DOHH2 (cell line): ENCODE results near the gene BMX.

Source experiments
- H3F3A ChIP-seq: fragments of 200-600 bp; sonication (generic), shearing (Covaris generic); 2 replicates; pipeline ENCODE4 v1.6.0; 2016; ENCODE audit warnings: antibody characterized with exemption, mild to moderate bottlenecking; ENCODE audit not compliant: control insufficient read depth, insufficient read depth
- H3K27ac ChIP-seq: fragments of 200-600 bp; sonication (generic); 2 replicates; pipeline ENCODE4 v1.5.1; 2014; ENCODE audit warnings: low read depth, mild to moderate bottlenecking, low read length, moderate library complexity
- H3K27me3 ChIP-seq: fragments of 200-600 bp; sonication (generic); 2 replicates; pipeline ENCODE4 v1.6.1; 2014; ENCODE audit warnings: mild to moderate bottlenecking, low read length, mixed read lengths; ENCODE audit not compliant: control insufficient read depth
- H3K36me3 ChIP-seq: fragments of 200-600 bp; sonication (generic); 2 replicates; pipeline ENCODE4 v1.6.1; 2014; ENCODE audit warnings: mild to moderate bottlenecking, low read length, moderate library complexity, mixed read lengths; ENCODE audit not compliant: control insufficient read depth
- H3K4me1 ChIP-seq: fragments of 200-600 bp; sonication (generic); 2 replicates; pipeline ENCODE4 v1.6.1; 2014; ENCODE audit warnings: mild to moderate bottlenecking, low read length, mixed read lengths; ENCODE audit not compliant: control insufficient read depth
- H3K4me2 ChIP-seq: fragments of 200-600 bp; sonication (generic); 2 replicates; pipeline ENCODE4 v1.6.0; 2014; ENCODE audit warnings: mild to moderate bottlenecking, low read length, moderate library complexity
- H3K4me3 ChIP-seq: fragments of 200-600 bp; sonication (generic); 2 replicates; pipeline ENCODE4 v1.5.1; 2014; ENCODE audit warnings: mild to moderate bottlenecking, low read length, mixed read lengths
- H3K79me2 ChIP-seq: fragments of 200-600 bp; sonication (generic); 2 replicates; pipeline ENCODE4 v1.6.1; 2014; ENCODE audit warnings: mild to moderate bottlenecking, low read length, mixed read lengths; ENCODE audit not compliant: control insufficient read depth
- H3K9me2 ChIP-seq: fragments of 200-600 bp; sonication (generic); replicated peaks from 2 replicates; pipeline ENCODE4 v1.6.1; 2014; ENCODE audit warnings: mild to moderate bottlenecking, low read length, mixed read lengths; ENCODE audit not compliant: control insufficient read depth
- H3K9me3 ChIP-seq: fragments of 200-600 bp; sonication (generic); 2 replicates; pipeline ENCODE4 v1.6.1; 2014; ENCODE audit warnings: antibody characterized with exemption, low read length, mixed read lengths; ENCODE audit not compliant: control insufficient read depth, insufficient read depth
- H4K20me1 ChIP-seq: fragments of 200-600 bp; sonication (generic); 2 replicates; pipeline ENCODE4 v1.6.0; 2014; ENCODE audit warnings: low read depth, mild to moderate bottlenecking, antibody characterized with exemption, low read length, moderate library complexity; ENCODE audit not compliant: control insufficient read depth, insufficient read depth
- EZH2phosphoT487 ChIP-seq: fragments of 200-600 bp; sonication (generic); IDR thresholded peaks from 2 replicates; pipeline ENCODE4 v1.6.1; 2017; ENCODE audit warnings: borderline replicate concordance, mild to moderate bottlenecking, antibody characterized with exemption, low read length, moderate library complexity, mixed read lengths
- TF ChIP-seq, protein P1 (sequence below): fragments of 200-600 bp; sonication (generic); IDR thresholded peaks from one replicate; pipeline ENCODE4 v1.5.1; 2014; ENCODE audit warnings: antibody characterized with exemption, mild to moderate bottlenecking, low read depth, low read length; ENCODE audit not compliant: poor library complexity, severe bottlenecking

Gene BMX

DNA sequence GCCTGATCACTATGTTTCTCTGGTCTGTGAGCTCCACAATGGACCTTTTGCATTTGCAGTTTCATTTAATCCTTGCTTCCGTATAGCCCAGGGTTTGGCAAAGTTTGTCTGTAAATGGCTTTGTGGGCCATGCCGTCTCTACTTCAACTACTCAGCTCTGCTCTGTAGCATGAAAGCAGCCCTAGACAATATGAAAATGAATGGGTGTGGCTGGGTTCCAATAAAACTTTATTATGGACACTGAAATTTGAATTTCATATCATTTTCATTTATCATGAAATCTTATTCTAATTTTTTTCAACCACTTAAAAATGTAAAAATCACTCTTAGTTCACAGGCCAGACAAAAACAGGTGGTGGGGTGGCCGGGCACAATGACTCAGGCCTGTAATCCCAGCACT is 58.6 kb downstream of the BMX start:
- TF ChIP-seq, protein P1, sequence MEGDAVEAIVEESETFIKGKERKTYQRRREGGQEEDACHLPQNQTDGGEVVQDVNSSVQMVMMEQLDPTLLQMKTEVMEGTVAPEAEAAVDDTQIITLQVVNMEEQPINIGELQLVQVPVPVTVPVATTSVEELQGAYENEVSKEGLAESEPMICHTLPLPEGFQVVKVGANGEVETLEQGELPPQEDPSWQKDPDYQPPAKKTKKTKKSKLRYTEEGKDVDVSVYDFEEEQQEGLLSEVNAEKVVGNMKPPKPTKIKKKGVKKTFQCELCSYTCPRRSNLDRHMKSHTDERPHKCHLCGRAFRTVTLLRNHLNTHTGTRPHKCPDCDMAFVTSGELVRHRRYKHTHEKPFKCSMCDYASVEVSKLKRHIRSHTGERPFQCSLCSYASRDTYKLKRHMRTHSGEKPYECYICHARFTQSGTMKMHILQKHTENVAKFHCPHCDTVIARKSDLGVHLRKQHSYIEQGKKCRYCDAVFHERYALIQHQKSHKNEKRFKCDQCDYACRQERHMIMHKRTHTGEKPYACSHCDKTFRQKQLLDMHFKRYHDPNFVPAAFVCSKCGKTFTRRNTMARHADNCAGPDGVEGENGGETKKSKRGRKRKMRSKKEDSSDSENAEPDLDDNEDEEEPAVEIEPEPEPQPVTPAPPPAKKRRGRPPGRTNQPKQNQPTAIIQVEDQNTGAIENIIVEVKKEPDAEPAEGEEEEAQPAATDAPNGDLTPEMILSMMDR = no peak
- no peak for TF ChIP-seq EZH2phosphoT487
- Histone ChIP-seq H3F3A (no peaks in the 10 kb centered on the region), H3K36me3 (no peaks in the 10 kb centered on the region), H3K27ac (no peak overlapping the region), H3K79me2 (no peaks in the 10 kb centered on the region), H3K4me1 (no peaks in the 10 kb centered on the region), H3K27me3 (no peaks in the 10 kb centered on the region), H3K4me2 (no peak overlapping the region), H4K20me1 (no peaks in the 10 kb centered on the region), H3K9me2 (no peaks in the 10 kb centered on the region), H3K4me3 (no peak overlapping the region), H3K9me3 (no peaks in the 10 kb centered on the region)

DNA sequence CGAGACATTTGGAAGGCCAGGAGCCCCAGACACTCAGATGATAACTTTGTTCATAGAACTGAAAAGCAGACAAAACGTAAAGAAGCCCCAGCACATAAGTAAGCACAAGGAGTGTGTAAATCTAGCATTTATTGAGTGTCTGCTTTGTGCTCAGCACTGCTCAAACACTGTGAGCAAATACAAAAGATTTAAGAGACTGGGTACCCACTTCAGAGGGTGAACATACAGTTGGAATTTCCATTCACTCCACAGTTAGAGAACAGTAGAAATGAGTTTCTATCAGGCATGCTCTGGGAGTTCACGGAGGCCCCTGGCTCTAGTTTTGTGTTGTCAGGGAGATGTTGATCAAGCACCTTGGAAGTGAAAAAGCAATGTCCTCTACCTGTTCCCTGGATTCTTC is 60.3 kb downstream of the BMX start:
- no peaks in the 10 kb centered on the region for H3K79me2 ChIP-seq
- H3K27me3 ChIP-seq = no peaks in the 10 kb centered on the region
- no peaks in the 10 kb centered on the region for H3K36me3 ChIP-seq
- no peaks in the 10 kb centered on the region for H4K20me1 ChIP-seq
- no peak overlapping the region for H3K27ac ChIP-seq
- H3K9me2 ChIP-seq = no peaks in the 10 kb centered on the region
- no peak overlapping the region for H3K4me2 ChIP-seq
- H3F3A ChIP-seq = no peaks in the 10 kb centered on the region
- no peak for TF ChIP-seq EZH2phosphoT487
- TF ChIP-seq, protein P1 = no peak
- H3K4me3 ChIP-seq = no peak overlapping the region
- H3K4me1 ChIP-seq = no peaks in the 10 kb centered on the region
- H3K9me3 ChIP-seq = no peaks in the 10 kb centered on the region

DNA sequence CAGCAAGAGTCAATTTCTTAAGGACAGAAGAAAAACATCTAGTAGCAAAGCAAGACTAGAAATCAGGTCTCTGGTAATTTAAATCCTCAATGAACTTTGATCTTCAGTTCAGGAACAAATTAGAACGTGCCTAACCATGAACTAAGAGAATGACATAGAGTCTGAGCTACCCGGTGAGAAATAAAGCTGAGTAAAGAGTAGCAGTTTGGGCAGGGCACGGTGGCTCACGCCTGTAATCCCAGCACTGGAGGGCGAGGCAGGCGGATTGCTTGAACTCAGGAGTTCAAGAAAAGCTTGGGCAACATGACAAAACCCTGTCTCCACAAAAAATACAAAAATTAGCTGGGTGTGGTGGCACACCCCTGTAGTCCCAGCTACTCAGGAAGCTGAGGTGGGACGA is 62.4 kb downstream of the BMX start:
- no peaks in the 10 kb centered on the region for H3K9me3 ChIP-seq
- H3K27me3 ChIP-seq = no peaks in the 10 kb centered on the region
- no peak overlapping the region for H3K27ac ChIP-seq
- no peak overlapping the region for H3K4me3 ChIP-seq
- H3F3A ChIP-seq = no peaks in the 10 kb centered on the region
- no peak overlapping the region for H3K4me2 ChIP-seq
- no peaks in the 10 kb centered on the region for H3K36me3 ChIP-seq
- H3K4me1 ChIP-seq = no peaks in the 10 kb centered on the region
- H3K9me2 ChIP-seq = no peaks in the 10 kb centered on the region
- H3K79me2 ChIP-seq = no peaks in the 10 kb centered on the region
- TF ChIP-seq, protein P1 = no peak
- TF ChIP-seq EZH2phosphoT487 = no peak
- no peaks in the 10 kb centered on the region for H4K20me1 ChIP-seq

DNA sequence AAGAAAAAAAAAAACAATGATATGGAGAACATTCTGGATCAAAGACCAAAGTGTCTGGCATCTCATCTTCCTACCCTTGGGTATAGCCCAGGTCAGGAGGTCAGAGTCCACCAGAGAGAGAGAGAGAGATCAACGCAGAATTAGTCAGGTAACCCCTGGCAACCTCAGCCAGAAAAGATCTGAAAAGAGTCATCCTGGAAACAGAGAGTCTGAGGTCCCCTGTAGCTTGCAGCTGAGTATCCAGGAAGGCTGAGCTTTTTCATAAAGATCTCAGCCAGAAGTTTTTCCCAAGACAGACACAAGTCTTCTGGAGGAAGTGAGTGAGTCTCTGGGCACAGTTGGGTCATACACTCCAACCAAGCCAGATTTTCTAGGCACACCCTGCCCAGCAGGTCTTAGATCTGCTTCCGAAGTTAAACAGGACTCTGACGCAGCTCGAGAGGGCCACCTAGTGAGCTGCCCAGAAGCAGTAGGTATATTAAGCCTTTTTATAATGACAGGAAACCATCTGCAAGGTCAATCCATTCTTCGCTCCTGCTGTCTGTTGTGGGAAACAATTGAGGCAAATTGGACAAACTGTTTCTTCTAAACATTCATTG is 64.5 kb downstream of the BMX start:
- H3K9me2 ChIP-seq = no peaks in the 10 kb centered on the region
- H3K4me2 ChIP-seq = no peak overlapping the region
- H3K36me3 ChIP-seq = no peaks in the 10 kb centered on the region
- H3K4me3 ChIP-seq = no peak overlapping the region
- no peak for TF ChIP-seq EZH2phosphoT487
- TF ChIP-seq, protein P1 = peak; percentile 47
- H3K79me2 ChIP-seq = no peaks in the 10 kb centered on the region
- no peaks in the 10 kb centered on the region for H4K20me1 ChIP-seq
- no peaks in the 10 kb centered on the region for H3K4me1 ChIP-seq
- H3K9me3 ChIP-seq = no peaks in the 10 kb centered on the region
- H3K27me3 ChIP-seq = no peaks in the 10 kb centered on the region
- H3F3A ChIP-seq = no peaks in the 10 kb centered on the region
- no peak overlapping the region for H3K27ac ChIP-seq
